Panc1 (cell line): Measurements from ENCODE around the gene HOXA5. TPM values are rescaled to one million over a fixed set of nuclear protein-coding genes. Genes with fewer than 3 reads are reported as not detected.

Experiments
- ATAC-seq: fragments of 200-7000 bp; cut with Tn5 transposase; 2 replicates; pipeline ENCODE4 v1.9.1; 2020; ENCODE audit warnings: mild to moderate bottlenecking, moderate library complexity
- BruUV-seq: library from RNA; stranded (reverse); fragments of 400-500 nt; replicated peaks from 2 replicates; lab custom pipeline; 2021; lab: Mats Ljungman, UMichigan
- CTCF ChIA-PET: fragments of 300-600 bp; sonication (Branson Sonifier 250); formaldehyde crosslinking; loops from one replicate; lab custom pipeline; 2022; ENCODE audit warnings: antibody characterized with exemption; lab: Charles Lee
- POLR2A ChIA-PET: fragments of 300-600 bp; sonication (Branson Sonifier 250); formaldehyde crosslinking; loops from one replicate; lab custom pipeline; 2022; ENCODE audit warnings: antibody characterized with exemption; lab: Charles Lee
- DNase-seq: peaks from one replicate; pipeline ENCODE4 v3.0.0-alpha.2; 2010; ENCODE audit warnings: low read depth, low spot score
- H3K27ac ChIP-seq: 2 replicates; pipeline ENCODE4 v1.5.1; 2011; ENCODE audit warnings: mild to moderate bottlenecking, low read length, inconsistent platforms
- H3K27me3 ChIP-seq: fragments of 200-500 bp; sonication (Bioruptor generic); 2 replicates; pipeline ENCODE4 v1.6.0; 2014; ENCODE audit warnings: low read length, inconsistent platforms; ENCODE audit not compliant: control insufficient read depth, insufficient read depth
- H3K36me3 ChIP-seq: fragments of 200-500 bp; sonication (Bioruptor generic); 2 replicates; pipeline ENCODE4 v1.5.1; 2014; ENCODE audit warnings: inconsistent platforms, mild to moderate bottlenecking, low read length, moderate library complexity; ENCODE audit not compliant: control insufficient read depth, insufficient read depth
- H3K4me1 ChIP-seq: 2 replicates; pipeline ENCODE4 v1.5.1; 2011; ENCODE audit warnings: inconsistent platforms, mild to moderate bottlenecking, low read length, moderate library complexity; ENCODE audit not compliant: control insufficient read depth, insufficient read depth
- H3K4me3 ChIP-seq, 2 experiments: 2 replicates each; pipeline ENCODE4 v1.5.1; 2011 to 2012; ENCODE audit warnings: low read depth in 2 of 2, low read length in 2 of 2, mild to moderate bottlenecking in 2 of 2, inconsistent platforms in 1 of 2, moderate library complexity in 1 of 2
- H3K9me3 ChIP-seq: fragments of 200-500 bp; sonication (Bioruptor generic); 2 replicates; pipeline ENCODE4 v1.5.1; 2014; ENCODE audit warnings: low read depth, mild to moderate bottlenecking, inconsistent platforms, low read length, moderate library complexity; ENCODE audit not compliant: control insufficient read depth, insufficient read depth
- CTCF ChIP-seq: fragments of 450-650 bp; IDR thresholded peaks from 2 replicates; pipeline ENCODE4 v1.5.1; 2017; ENCODE audit warnings: mild to moderate bottlenecking
- POLR2AphosphoS5 ChIP-seq: IDR thresholded peaks from 2 replicates; pipeline ENCODE4 v1.6.1; 2012; ENCODE audit warnings: mild to moderate bottlenecking, low read depth, low read length, moderate library complexity
- REST ChIP-seq, 2 experiments: IDR thresholded peaks; 2 replicates each; pipeline ENCODE4 v1.6.1; 2011 to 2012; ENCODE audit warnings: low read depth in 2 of 2, control low read depth in 1 of 2, low read length in 1 of 2, mild to moderate bottlenecking in 1 of 2, moderate library complexity in 1 of 2; ENCODE audit not compliant: insufficient read depth in 1 of 2
- SIN3A ChIP-seq: IDR thresholded peaks from 2 replicates; pipeline ENCODE4 v1.6.1; 2012; ENCODE audit warnings: low read depth, mild to moderate bottlenecking, low read length, moderate library complexity, borderline replicate concordance; ENCODE audit not compliant: insufficient read depth
- TCF7L2 ChIP-seq: IDR thresholded peaks from 2 replicates; pipeline ENCODE4 v1.6.1; 2011; ENCODE audit warnings: mild to moderate bottlenecking, low read depth, low read length, inconsistent platforms
- in situ Hi-C: cut with HindIII; loops from 2 replicates; pipeline ENCODE4 v1.10.0; 2016; ENCODE audit warnings: low sequenced_read_pairs, low pct_unique_long_range_greater_than_20kb
- intact Hi-C: fragments of 100-400 bp; cut with micrococcal nuclease; formaldehyde crosslinking; loops from one replicate; pipeline ENCODE4 v1.10.0; 2022; ENCODE audit not compliant: unreplicated experiment
- total RNA-seq: library from RNA; stranded (reverse); gene quantifications from one replicate; pipeline ENCODE4 v1.2.1, GENCODE V29; 2021; ENCODE audit not compliant: unreplicated experiment

The HOXA5 gene
- total RNA-seq, 1 experiment from 2014 or later = 3.9 TPM

- H3K27me3 ChIP-seq = no peaks in the 10 kb centered on the region
- no peak for TF ChIP-seq SIN3A
- no peak for TF ChIP-seq TCF7L2
- TF ChIP-seq REST (IDR thresholded peaks at IDR 0.05; ENCODE audit: insufficient read depth in 1 of 2, low read depth in 2 of 2, low read length in 1 of 2) = no peak
- no peak for TF ChIP-seq POLR2AphosphoS5
- no peak for TF ChIP-seq CTCF
- ATAC-seq (no peak), DNase-seq (no peak)
- peak overlapping the region in 1 of 2 experiments; percentile 52; a peak in 2 of 4 replicates for H3K4me3 ChIP-seq
- no TSS peak for BruUV-seq
- peaks cover 8% of the 10 kb centered on the region; the same call in 1 of the 2 replicates for H3K36me3 ChIP-seq
- POLR2A ChIA-PET = interaction anchor here (0.8 kb wide), 1 partner anchor 226 kb away, joined by 11 read pairs; no protein-coding TSS in a partner anchor
- in situ Hi-C loops (no loop called here), intact Hi-C loops (no loop called here)
- peaks cover 74% of the 10 kb centered on the region for H3K4me1 ChIP-seq
- H3K9me3 ChIP-seq = no peaks in the 10 kb centered on the region
- CTCF ChIA-PET = interaction anchor here (0.5 kb wide), 1 partner anchor 16 kb away, joined by 8 read pairs; no protein-coding TSS in a partner anchor
- H3K27ac ChIP-seq = peak overlapping the region; percentile 85
These were observed 39.0 kb downstream of the HOXA5 start for GRCh38 chr7:27104341-27105058.

- Histone ChIP-seq H3K9me3 (no peaks in the 10 kb centered on the region), H3K36me3 (peaks cover 10% of the 10 kb centered on the region; the same call in 1 of the 2 replicates), H3K27me3 (no peaks in the 10 kb centered on the region), H3K4me1 (peaks cover 72% of the 10 kb centered on the region), H3K27ac (peak overlapping the region; percentile 85), H3K4me3 (peak overlapping the region; percentile 32 to 52)
- TF ChIP-seq POLR2AphosphoS5 = peak; percentile 28; the same call in 1 of the 2 replicates
- no peak for TF ChIP-seq CTCF
- POLR2A ChIA-PET = interaction anchor here (0.6 kb wide), 1 partner anchor 145 kb away, joined by 3 read pairs; no protein-coding TSS in a partner anchor
- in situ Hi-C loops = no loop called here
- DNase-seq (no peak), ATAC-seq (peak; percentile 47)
- no TSS peak for BruUV-seq
- intact Hi-C loops = no loop called here
- CTCF ChIA-PET = no interaction called here
These were observed 39.8 kb downstream of the HOXA5 start for GRCh38 chr7:27103489-27104226.
